HUES64 (cell line): ENCODE results near the gene SOD2.
"Not testable (repeated sequence)": the region's sequence is repeated elsewhere in the genome, so short reads cannot be mapped to it uniquely, and the experiment has no call there.

Experiments
- H3K27ac ChIP-seq: 2 replicates; pipeline ENCODE4 v1.7.0; 2013; ENCODE audit warnings: low read depth, low read length, inconsistent platforms
- H3K27me3 ChIP-seq: 2 replicates; pipeline ENCODE4 v1.6.1; 2013; ENCODE audit warnings: mild to moderate bottlenecking, low read length; ENCODE audit not compliant: insufficient read depth
- H3K36me3 ChIP-seq: 2 replicates; pipeline ENCODE4 v1.6.1; 2013; ENCODE audit warnings: mild to moderate bottlenecking, low read length; ENCODE audit not compliant: insufficient read depth
- H3K4me1 ChIP-seq: 2 replicates; pipeline ENCODE4 v1.6.1; 2013; ENCODE audit warnings: mild to moderate bottlenecking, low read length, moderate library complexity; ENCODE audit not compliant: insufficient read depth
- H3K4me3 ChIP-seq: 2 replicates; pipeline ENCODE4 v1.5.1; 2013; ENCODE audit warnings: mild to moderate bottlenecking, low read length, moderate library complexity
- H3K9ac ChIP-seq: 2 replicates; pipeline ENCODE4 v1.6.1; 2013; ENCODE audit warnings: mild to moderate bottlenecking, low read depth, low read length
- H3K9me3 ChIP-seq: 2 replicates; pipeline ENCODE4 v1.6.1; 2013; ENCODE audit warnings: low read depth, low read length; ENCODE audit not compliant: insufficient read depth
- WGBS: fragments of 150-250, 120-280 bp; methylation state at CpG from one replicate; pipeline ENCODE4 v1.1.7; 2013; ENCODE audit warnings: missing lambda C conversion rate; 5-methylcytosine and 5-hydroxymethylcytosine counted together

The SOD2 gene

DNA sequence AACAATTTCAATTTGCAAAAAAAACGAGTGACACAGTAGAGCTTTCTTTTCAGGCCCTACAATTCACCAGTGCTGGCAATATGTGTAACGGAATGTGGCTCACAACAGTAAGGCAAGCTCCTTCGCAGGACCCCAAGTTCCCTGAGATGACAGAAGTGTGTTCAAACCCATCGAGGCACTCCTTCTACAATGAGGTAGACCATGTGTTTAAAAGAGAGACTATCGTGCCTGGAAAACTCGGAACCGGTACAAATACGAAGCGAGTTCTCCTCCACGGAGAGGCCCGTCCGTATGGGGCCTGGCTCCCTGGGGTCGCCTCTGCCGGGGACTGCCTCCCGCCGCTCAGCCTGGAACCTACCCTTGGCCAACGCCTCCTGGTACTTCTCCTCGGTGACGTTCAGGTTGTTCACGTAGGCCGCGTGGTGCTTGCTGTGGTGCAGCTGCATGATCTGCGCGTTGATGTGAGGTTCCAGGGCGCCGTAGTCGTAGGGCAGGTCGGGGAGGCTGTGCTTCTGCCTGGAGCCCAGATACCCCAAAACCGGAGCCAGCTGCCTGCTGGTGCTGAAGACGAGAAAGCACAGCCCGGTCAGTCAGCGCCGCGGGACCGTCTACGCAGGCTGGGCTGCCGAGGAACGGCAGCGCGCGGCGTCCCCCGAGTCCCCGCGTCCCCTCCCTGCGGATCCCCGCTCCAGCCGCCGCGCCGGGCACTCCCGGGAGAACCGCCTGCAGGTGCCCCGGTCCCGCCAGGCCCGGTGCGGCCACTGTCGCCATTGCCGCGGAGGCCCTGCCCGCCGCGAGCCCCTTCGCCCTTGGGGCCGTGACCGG is 526 bp downstream of the SOD2 start:
- Histone ChIP-seq H3K9me3 (no peaks in the 10 kb centered on the region), H3K4me1 (peaks cover 14% of the 10 kb centered on the region), H3K36me3 (peaks cover 14% of the 10 kb centered on the region), H3K9ac (peak overlapping the region; percentile 92), H3K27ac (peak overlapping the region; percentile 76), H3K4me3 (peak overlapping the region; percentile 79), H3K27me3 (no peaks in the 10 kb centered on the region)
- WGBS = 2% methylated on average over 66 of the region's 66 CpGs

DNA sequence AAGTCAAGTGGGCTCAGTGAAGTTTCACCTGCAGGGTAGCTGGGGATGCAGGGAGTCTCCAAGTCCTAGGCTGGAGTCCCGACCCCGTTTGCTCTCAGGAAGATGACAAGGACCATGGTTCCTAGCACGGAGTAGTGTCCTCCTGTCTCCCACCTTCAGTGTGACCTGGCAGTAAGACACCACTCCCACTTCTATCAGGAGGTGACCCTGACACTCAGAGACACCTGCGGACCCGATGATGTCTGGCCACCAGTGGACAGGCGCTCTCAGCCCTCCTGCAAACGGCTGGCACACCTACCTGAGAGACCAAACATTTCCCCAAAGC is 1.1 kb downstream of the SOD2 start:
- no peak overlapping the region for H3K27ac ChIP-seq
- 48% methylated on average over 7 of the region's 7 CpGs for WGBS

DNA sequence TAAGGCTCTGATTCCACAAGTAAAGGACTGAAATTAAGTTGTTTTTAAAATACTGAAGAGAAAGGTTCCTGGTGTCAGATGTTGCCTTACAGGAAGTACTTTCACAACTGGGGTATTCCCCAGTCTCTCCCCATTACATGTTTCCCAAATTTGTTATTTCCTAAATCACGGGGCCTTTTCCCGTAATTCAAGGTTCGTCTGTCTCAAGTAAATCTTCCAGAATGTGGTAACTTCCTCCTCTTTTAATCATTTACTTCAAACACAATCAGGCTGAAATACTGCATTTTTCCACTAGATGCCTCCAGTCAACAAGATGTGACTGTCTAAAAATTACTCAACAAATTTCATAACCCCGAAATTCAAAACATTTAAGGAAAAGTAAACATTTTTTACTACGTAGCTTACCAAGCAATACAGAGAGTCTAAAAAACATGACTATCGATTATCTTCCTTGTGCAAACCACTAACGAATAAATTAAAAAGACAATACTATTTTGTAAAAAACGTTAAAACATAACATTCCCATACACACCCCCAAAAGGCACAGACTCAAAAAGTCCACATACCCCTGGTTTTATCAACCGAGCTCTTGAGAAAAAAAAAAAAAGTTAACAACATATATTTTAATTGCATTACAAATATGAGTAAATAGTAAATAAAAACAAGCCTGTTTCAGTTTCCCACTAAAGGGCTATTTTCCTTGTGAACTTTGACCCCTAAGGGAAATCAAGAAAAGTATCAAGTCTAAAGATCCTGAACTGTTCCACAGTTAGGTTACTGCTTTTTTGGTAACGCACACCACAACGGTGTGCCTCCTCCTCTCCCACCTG is 1.7 kb downstream of the SOD2 start:
- no peaks in the 10 kb centered on the region for H3K9me3 ChIP-seq
- 85% methylated on average over 8 of the region's 11 CpGs for WGBS
- H3K9ac ChIP-seq = no peak overlapping the region
- no peaks in the 10 kb centered on the region for H3K27me3 ChIP-seq
- H3K27ac ChIP-seq = no peak overlapping the region
- H3K4me3 ChIP-seq = peak overlapping the region; percentile 79
- peaks cover 26% of the 10 kb centered on the region for H3K36me3 ChIP-seq
- H3K4me1 ChIP-seq = peaks cover 14% of the 10 kb centered on the region

More for the DNA sequence above, 1.1 kb downstream of the SOD2 start:
- Histone ChIP-seq H3K27me3 (no peaks in the 10 kb centered on the region), H3K9ac (peak overlapping the region; percentile 92; the same call in 1 of the 2 replicates), H3K36me3 (peaks cover 20% of the 10 kb centered on the region), H3K9me3 (no peaks in the 10 kb centered on the region), H3K4me3 (peak overlapping the region; percentile 79), H3K4me1 (peaks cover 14% of the 10 kb centered on the region)

DNA sequence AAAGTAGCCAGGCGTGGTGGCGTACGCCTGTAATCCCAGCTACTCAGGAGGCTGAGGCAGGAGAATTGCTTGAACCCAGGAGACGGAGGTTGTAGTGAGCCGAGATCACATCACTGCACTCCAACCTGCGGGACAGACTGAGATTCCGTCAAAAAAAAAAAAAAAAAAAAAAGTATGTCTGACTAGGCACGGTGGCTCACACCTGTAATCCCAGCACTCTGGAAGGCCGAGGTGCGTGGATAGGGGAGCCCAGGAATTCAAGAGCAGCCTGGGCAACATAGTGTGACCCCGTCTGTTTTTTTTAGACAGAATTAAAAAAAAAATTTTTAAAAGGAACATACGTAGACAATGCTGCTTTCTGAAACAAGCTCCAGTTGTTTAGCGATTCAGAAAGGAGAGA is 2.9 kb downstream of the SOD2 start:
- not testable (repeated sequence) for H3K4me3 ChIP-seq, H3K9me3 ChIP-seq, H3K9ac ChIP-seq, H3K27me3 ChIP-seq, H3K27ac ChIP-seq
- WGBS = 94% methylated on average over 13 of the region's 13 CpGs
- H3K4me1 ChIP-seq = peaks cover 14% of the 10 kb centered on the region
- H3K36me3 ChIP-seq = peaks cover 38% of the 10 kb centered on the region

DNA sequence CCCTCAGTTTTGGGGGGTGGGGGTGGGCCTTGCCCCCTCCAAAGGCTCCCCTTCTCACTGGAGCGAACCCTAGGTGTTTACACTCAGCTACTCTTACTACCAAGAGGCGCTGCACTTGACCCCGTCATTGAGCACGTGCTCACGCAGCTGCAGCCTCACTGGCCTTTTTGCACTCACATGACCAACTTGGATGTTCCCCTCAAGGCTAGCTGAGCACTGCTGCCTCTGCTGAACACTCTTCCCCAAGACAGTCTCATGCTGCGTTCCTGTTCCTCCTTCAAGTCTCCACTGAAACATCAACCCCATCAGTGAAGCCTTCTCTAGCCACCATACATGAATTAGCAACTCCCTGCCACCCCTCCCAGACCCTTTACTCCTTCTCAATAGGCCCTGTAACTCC is 4.0 kb downstream of the SOD2 start:
- no peak overlapping the region for H3K27ac ChIP-seq
- H3K4me3 ChIP-seq = no peak overlapping the region
- H3K27me3 ChIP-seq = no peaks in the 10 kb centered on the region
- H3K9ac ChIP-seq = no peak overlapping the region
- H3K36me3 ChIP-seq = peaks cover 48% of the 10 kb centered on the region
- no peaks in the 10 kb centered on the region for H3K9me3 ChIP-seq
- peaks cover 11% of the 10 kb centered on the region for H3K4me1 ChIP-seq
- 95% methylated on average over 6 of the region's 6 CpGs for WGBS

DNA sequence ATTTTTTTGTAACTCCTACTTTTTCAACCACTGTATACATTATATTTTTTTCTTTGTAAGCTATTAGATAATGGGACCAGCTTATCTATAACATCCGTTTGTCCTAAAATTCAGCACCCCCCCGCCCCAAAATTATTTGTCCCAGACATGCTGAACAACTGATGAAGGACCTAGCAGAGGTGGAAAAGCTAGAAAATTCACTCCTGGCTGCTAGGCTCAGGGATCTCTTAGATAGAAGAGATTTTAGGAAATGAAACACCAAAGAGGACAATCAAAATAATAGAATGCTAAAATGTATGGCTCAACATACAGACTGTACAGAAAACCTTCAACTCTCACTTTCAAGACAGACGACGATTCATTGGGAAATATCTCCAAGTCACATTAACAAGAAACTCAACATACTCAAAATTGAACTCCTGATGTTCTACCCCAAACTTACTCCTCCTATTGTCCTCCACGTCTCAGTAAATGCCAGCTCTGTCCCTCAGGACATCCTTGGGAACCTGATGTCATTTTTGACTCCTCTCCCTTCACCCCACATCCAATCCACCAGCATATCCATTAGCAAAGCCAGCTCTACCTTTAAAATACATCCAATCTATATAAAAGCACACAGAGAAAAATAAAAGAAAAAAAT is 4.7 kb downstream of the SOD2 start:
- peaks cover 54% of the 10 kb centered on the region for H3K36me3 ChIP-seq

DNA sequence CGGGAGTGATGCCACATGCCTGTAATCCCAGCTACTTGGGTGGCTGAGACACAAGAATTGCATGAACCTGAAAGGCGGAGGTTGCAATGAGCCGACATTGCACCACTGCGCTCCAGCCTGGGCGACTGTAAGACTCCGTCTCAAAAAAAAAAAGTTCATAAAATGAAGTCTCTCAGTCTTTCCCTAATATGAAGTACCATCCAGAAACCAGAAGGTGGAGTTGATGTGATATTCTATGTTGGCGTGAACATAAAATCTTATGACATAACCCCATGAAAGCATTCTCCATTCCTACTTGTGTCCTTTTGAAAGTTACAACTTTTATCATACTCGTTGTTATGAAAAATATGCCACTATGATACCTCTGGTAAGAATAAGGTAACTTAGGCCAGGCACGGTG is 5.7 kb downstream of the SOD2 start:
- Histone ChIP-seq H3K9me3 (no peaks in the 10 kb centered on the region), H3K4me1 (peaks cover 7% of the 10 kb centered on the region; the same call in 1 of the 2 replicates), H3K36me3 (peaks cover 62% of the 10 kb centered on the region), H3K27ac (no peak overlapping the region), H3K4me3 (no peak overlapping the region), H3K9ac (no peak overlapping the region), H3K27me3 (no peaks in the 10 kb centered on the region)
- 97% methylated on average over 8 of the region's 9 CpGs for WGBS

More for the DNA sequence above, 4.7 kb downstream of the SOD2 start:
- H3K4me3 ChIP-seq = no peak overlapping the region
- H3K9me3 ChIP-seq = no peaks in the 10 kb centered on the region
- WGBS = 93% methylated on average over 5 of the region's 5 CpGs
- H3K4me1 ChIP-seq = peaks cover 7% of the 10 kb centered on the region; the same call in 1 of the 2 replicates
- H3K27ac ChIP-seq = no peak overlapping the region
- H3K27me3 ChIP-seq = no peaks in the 10 kb centered on the region
- no peak overlapping the region for H3K9ac ChIP-seq

DNA sequence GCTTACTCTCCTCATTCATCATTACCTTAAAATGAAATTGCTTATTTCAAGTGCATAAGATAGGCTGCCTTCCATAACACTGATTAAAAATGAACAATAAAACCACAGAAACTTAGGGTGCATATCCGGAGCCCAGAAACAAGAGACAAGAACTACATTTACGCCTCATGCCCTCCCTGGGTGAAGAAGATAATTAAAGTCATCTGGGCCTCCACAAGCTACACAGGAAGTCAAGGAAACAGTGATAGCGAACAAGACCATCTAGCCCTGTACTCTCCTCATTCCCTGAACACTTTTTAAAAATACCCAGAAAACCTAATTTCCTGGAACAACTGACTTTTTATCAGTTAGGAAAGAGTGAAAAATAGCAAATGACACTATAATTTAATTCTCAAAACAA is 6.3 kb downstream of the SOD2 start:
- H3K4me3 ChIP-seq = no peak overlapping the region
- no peak overlapping the region for H3K9ac ChIP-seq
- peaks cover 7% of the 10 kb centered on the region; the same call in 1 of the 2 replicates for H3K4me1 ChIP-seq
- peaks cover 69% of the 10 kb centered on the region for H3K36me3 ChIP-seq
- no peak overlapping the region for H3K27ac ChIP-seq
- 100% methylated on average over 3 of the region's 3 CpGs for WGBS
- no peaks in the 10 kb centered on the region for H3K27me3 ChIP-seq
- no peaks in the 10 kb centered on the region for H3K9me3 ChIP-seq

DNA sequence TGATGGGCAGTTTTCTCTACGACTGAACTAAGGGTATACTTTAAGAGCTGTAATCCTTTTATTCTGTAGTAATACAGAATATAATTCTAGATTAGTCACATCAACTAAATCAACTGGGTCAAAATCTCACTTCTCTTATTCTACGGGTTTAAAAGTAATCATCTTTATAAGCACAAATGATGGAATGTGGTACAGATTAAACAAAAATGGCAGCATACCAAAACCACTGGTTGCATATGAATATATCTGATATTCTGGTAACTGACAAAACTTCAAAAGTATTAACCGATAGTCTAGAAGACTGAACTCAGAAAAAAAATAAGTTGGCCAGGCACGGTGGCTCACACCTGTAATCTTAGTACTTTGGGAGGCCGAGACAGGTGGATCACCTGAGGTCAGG is 7.0 kb downstream of the SOD2 start:
- H3K36me3 ChIP-seq = peaks cover 73% of the 10 kb centered on the region
- WGBS = 67% methylated on average over 3 of the region's 5 CpGs
- no peaks in the 10 kb centered on the region for H3K27me3 ChIP-seq

DNA sequence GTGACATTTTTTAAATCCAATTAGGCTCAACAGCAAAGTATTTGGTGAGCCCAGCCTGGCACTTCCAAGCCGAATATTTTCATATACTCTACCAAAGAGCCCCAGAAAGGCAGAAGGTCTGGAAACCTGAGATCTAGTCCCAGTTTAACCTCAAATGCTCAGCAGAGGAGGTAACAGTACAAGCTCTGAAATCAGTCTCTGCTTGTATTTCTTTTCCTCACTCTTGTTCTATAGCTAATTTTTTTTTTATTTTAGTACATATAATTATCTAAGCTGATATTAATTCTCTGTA is 9.1 kb downstream of the SOD2 start:
- Histone ChIP-seq H3K36me3 (peaks cover 80% of the 10 kb centered on the region), H3K4me1 (no peaks in the 10 kb centered on the region), H3K4me3 (no peak overlapping the region), H3K9ac (no peak overlapping the region), H3K9me3 (no peaks in the 10 kb centered on the region), H3K27ac (no peak overlapping the region), H3K27me3 (no peaks in the 10 kb centered on the region)
- 94% methylated on average over 1 of the region's 1 CpG for WGBS

More for the DNA sequence above, 7.0 kb downstream of the SOD2 start:
- Histone ChIP-seq H3K9ac (no peak overlapping the region), H3K9me3 (no peaks in the 10 kb centered on the region), H3K4me3 (no peak overlapping the region), H3K4me1 (peaks cover 2% of the 10 kb centered on the region; the same call in 1 of the 2 replicates), H3K27ac (no peak overlapping the region)

DNA sequence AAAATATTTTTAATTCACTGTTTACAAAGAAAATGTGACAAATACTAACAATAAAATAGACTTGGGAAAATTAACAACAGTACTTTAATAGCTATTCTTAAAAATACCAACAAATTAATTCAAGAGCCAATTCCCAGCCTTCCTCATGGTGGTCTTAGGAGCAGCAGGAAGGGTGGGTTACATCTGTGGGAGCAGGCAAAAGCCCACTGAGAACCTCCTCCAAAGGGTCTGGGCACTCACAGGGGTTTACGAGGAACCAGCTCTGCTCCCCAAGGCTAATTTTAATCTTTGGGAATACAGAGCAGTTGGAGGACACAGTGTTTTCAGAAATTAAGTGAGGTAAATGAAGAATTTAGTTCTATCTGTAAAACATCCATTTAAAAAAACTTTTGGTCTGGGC is 10.2 kb downstream of the SOD2 start:
- peaks cover 78% of the 10 kb centered on the region for H3K36me3 ChIP-seq
- no peaks in the 10 kb centered on the region for H3K27me3 ChIP-seq
- H3K4me1 ChIP-seq = no peaks in the 10 kb centered on the region
- H3K4me3 ChIP-seq = no peak overlapping the region
- no peaks in the 10 kb centered on the region for H3K9me3 ChIP-seq
- WGBS = 100% methylated on average over 1 of the region's 1 CpG
- no peak overlapping the region for H3K9ac ChIP-seq
- no peak overlapping the region for H3K27ac ChIP-seq
